Measurements from ENCODE around the gene AHRR.

- TF ChIP-seq POLR2A (IDR thresholded peaks at IDR 0.05), result no peak
- TF ChIP-seq CTCF (IDR thresholded peaks at IDR 0.05), result no peak
Measured at GRCh38 chr5:344668-345067, 23.2 kb downstream of the AHRR start.
